Right lobe of liver (tissue), 4 donors: ENCODE measurements around the gene REM2.

Experiments
- POLR2A ChIP-seq: fragments of 450-650 bp; IDR thresholded peaks from one replicate; pipeline ENCODE4 v1.6.1; 2017; ENCODE audit warnings: antibody characterized with exemption, mild to moderate bottlenecking
- TF ChIP-seq, protein P1 (sequence below), 4 donors: fragments of 200-600 bp in 3 of 4; fragments of 450-650 bp in 1 of 4; IDR thresholded peaks; one replicate each; pipeline versions ENCODE4 v1.5.1 to v1.8.0; 2016 to 2022; ENCODE audit warnings: antibody characterized with exemption in 4 of 4, mild to moderate bottlenecking in 2 of 4
- donor health status: DM: no; HTN: no; CAD: no.
- donor health status: DM: no; HTN: no; CAD: no.
- donor health status: DM: no; HTN: yes; CAD: no.

DNA sequence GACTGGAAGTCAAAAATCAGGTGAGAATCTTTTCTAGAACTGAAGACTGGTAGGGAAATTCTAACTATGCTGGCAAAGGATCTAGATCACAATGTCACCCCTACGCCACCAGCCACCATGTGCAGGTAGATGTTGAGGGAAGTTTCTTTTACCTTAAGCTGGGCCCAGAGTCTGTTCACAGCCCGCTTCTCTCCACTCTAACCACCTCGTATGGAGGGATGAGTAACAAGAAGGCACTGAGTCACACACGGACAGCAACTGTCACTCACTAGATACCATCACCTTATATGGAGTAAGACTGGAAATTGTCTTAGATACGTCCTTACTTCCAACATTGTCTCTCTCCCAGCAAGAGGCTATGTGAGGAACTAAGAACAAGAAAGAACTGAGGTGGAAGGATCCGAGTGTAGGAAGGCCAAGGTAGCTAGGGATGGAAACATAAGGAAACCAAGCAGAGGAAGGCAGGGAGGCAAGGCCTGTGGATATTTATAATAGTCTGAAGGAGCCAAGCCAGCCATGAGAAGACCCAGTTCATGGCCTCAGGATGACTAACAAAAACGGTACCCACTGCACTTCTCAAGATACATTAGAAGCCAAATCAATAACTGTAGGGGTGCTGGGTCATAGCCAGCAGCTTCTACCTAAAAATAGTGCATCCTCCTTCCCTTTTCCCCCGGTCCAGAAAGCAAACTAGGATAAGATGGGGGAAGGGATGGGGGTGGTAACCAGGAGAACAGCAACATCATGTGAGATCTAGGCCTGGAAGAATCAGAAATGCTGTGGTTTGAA, 15.5 kb downstream of the REM2 start:
- TF ChIP-seq, protein P1, sequence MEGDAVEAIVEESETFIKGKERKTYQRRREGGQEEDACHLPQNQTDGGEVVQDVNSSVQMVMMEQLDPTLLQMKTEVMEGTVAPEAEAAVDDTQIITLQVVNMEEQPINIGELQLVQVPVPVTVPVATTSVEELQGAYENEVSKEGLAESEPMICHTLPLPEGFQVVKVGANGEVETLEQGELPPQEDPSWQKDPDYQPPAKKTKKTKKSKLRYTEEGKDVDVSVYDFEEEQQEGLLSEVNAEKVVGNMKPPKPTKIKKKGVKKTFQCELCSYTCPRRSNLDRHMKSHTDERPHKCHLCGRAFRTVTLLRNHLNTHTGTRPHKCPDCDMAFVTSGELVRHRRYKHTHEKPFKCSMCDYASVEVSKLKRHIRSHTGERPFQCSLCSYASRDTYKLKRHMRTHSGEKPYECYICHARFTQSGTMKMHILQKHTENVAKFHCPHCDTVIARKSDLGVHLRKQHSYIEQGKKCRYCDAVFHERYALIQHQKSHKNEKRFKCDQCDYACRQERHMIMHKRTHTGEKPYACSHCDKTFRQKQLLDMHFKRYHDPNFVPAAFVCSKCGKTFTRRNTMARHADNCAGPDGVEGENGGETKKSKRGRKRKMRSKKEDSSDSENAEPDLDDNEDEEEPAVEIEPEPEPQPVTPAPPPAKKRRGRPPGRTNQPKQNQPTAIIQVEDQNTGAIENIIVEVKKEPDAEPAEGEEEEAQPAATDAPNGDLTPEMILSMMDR (IDR thresholded peaks at IDR 0.05): no peak
- no peak for TF ChIP-seq POLR2A
